Heart left ventricle (tissue), 13 donors: ENCODE data around the gene MEPE.

Experiments
- CTCF ChIP-seq, 12 donors: fragments of 200-600 bp; sonication (generic) in 4 of 12; IDR thresholded peaks; one replicate each; pipeline versions ENCODE4 v1.5.0 to v1.8.0; 2018 to 2022; ENCODE audit warnings: antibody characterized with exemption in 12 of 12, mild to moderate bottlenecking in 5 of 12
- POLR2A ChIP-seq, 2 donors: fragments of 450-650 bp; IDR thresholded peaks; one replicate each; pipeline ENCODE4 v1.6.1; 2017; ENCODE audit warnings: antibody characterized with exemption in 2 of 2, mild to moderate bottlenecking in 2 of 2, moderate library complexity in 2 of 2
- donor health status: ischemic (EF 13 %, LVEDD 7.1; RV severe dilation, severe dysfunction).
- donor health status: DM: no; HTN: yes; CAD: no.
- donor health status: DM: no; HTN: no; CAD: no.
- donor health status: ischemic (EF 25% LVEDD 6.9; RV normal size, moderate dysfunction).
- donor health status: ischemic (EF 25% LVEDD 5.7; RV mildly dilated, moderate dysfunction).
- donor health status: ischemic (EF 35%, LVEDD 5.7; RV mildly dilated, moderate dysfunction).
- donor health status: nonischemic (EF 11% LVEDD 7.7; RV severe dilation, severe dysfunction).
- donor health status: DM: yes; HTN: yes; CAD: no.
- donor health status: PGD.
- donor health status: ischemic (EF 29% LVEDD 5.4; RV normal size, mild dysfunction).
- donor health status: nonischemic (EF 23%, LVEDD 6.1; RV moderate dilation, normal function).

GRCh38 chr4:87895964-87896621 lies 63.3 kb downstream of the MEPE start:
- TF ChIP-seq CTCF (IDR thresholded peaks at IDR 0.05) (no peak), POLR2A (IDR thresholded peaks at IDR 0.05) (no peak)
